GM12801 (cell line): ENCODE data around the gene CPAMD8.

ENCODE experiments used
- TF ChIP-seq, protein P1 (sequence below): IDR thresholded peaks from one replicate; pipeline ENCODE4 v1.5.1; 2011; ENCODE audit warnings: control low read depth; ENCODE audit not compliant: insufficient read length; ENCODE audit errors: extremely low read depth

CPAMD8 gene

DNA sequence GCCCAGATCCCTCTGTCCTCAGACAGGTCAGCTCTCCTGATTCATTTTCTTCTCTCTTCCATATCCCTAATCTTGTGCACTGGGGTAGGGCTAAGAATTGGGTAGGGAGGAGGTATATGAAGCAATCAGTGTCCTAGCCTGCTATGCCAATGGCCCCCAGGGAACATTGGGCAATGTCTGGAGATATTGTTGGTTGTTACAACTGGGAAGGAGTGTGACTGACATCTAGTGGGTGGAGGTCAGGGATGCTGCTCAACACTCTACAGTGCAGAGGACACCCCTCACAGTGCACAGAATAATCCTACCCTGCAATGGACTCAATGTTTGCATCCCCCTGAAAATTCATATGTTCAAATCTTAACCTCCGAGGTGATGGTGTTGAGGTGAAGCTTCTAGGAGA is 57.5 kb downstream of the CPAMD8 start:
- TF ChIP-seq, protein P1, sequence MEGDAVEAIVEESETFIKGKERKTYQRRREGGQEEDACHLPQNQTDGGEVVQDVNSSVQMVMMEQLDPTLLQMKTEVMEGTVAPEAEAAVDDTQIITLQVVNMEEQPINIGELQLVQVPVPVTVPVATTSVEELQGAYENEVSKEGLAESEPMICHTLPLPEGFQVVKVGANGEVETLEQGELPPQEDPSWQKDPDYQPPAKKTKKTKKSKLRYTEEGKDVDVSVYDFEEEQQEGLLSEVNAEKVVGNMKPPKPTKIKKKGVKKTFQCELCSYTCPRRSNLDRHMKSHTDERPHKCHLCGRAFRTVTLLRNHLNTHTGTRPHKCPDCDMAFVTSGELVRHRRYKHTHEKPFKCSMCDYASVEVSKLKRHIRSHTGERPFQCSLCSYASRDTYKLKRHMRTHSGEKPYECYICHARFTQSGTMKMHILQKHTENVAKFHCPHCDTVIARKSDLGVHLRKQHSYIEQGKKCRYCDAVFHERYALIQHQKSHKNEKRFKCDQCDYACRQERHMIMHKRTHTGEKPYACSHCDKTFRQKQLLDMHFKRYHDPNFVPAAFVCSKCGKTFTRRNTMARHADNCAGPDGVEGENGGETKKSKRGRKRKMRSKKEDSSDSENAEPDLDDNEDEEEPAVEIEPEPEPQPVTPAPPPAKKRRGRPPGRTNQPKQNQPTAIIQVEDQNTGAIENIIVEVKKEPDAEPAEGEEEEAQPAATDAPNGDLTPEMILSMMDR, result no peak

- TF ChIP-seq, protein P1, result no peak
These were observed 68.8 kb downstream of the CPAMD8 start for GRCh38 chr19:16957855-16958254.

- TF ChIP-seq, protein P1, result no peak
These were observed 69.4 kb downstream of the CPAMD8 start for GRCh38 chr19:16957151-16957701.

GRCh38 chr19:16955161-16955560 is 71.4 kb downstream of the CPAMD8 start:
- TF ChIP-seq, protein P1, result no peak

DNA sequence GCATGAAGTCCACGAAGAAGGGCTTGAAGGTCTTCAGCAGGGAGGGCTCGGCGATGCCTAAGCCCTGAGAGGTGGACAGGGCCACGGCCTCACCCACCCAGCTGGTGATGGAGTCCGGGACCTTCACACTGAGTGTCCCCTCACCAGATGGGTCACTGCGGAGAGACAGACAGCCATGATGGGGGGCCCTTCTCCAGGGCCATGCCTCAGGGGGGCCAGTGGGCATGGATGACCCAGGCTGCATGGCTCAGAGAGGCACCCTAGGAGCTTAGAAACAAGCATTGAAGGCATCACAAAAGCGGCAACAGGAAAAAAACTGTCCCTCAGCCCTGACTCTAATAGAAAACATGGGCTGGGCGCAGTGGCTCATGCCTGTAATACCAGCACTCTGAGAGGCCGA is 74.6 kb downstream of the CPAMD8 start:
- TF ChIP-seq, protein P1, result no peak

- TF ChIP-seq, protein P1, result no peak
These were observed 75.1 kb downstream of the CPAMD8 start for GRCh38 chr19:16951529-16951928.

GRCh38 chr19:16949496-16950023 is 77.0 kb downstream of the CPAMD8 start:
- TF ChIP-seq, protein P1, result no peak
